ENCODE measurements around the gene CCDC9B.

CCDC9B gene

GRCh38 chr15:40331026-40331425 lies 9.7 kb downstream of the CCDC9B start:
- no peak overlapping the region for H3K4me3 ChIP-seq (ENCODE audit: low read depth, low read length)
- in situ Hi-C loops (cut with HindIII; ENCODE audit: low sequenced_read_pairs), result no loop called here
- DNase-seq (ENCODE audit: low read depth, low spot score), result no peak
- no peak for TF ChIP-seq CTCF (IDR thresholded peaks at IDR 0.05; ENCODE audit: low read depth, low read length)

GRCh38 chr15:40330368-40330836 lies 10.3 kb downstream of the CCDC9B start:
- in situ Hi-C loops (cut with HindIII; ENCODE audit: low sequenced_read_pairs), result no loop called here
- no peak overlapping the region for H3K4me3 ChIP-seq (ENCODE audit: low read depth, low read length)
- TF ChIP-seq CTCF (IDR thresholded peaks at IDR 0.05; ENCODE audit: low read depth, low read length), result no peak
- DNase-seq (ENCODE audit: low read depth, low spot score), result no peak

- DNase-seq (ENCODE audit: low read depth, low spot score), result no peak
- in situ Hi-C loops (cut with HindIII; ENCODE audit: low sequenced_read_pairs), result no loop called here
These were observed 10.9 kb downstream of the CCDC9B start for GRCh38 chr15:40329804-40330203.

GRCh38 chr15:40328751-40329150 lies 12.0 kb downstream of the CCDC9B start:
- TF ChIP-seq CTCF (IDR thresholded peaks at IDR 0.05; ENCODE audit: low read depth, low read length), result no peak
- no peak for DNase-seq (ENCODE audit: low read depth, low spot score)
- in situ Hi-C loops (cut with HindIII; ENCODE audit: low sequenced_read_pairs), result no loop called here
- H3K4me3 ChIP-seq (ENCODE audit: low read depth, low read length), result no peak overlapping the region

More at GRCh38 chr15:40329804-40330203, 10.9 kb downstream of the CCDC9B start:
- H3K4me3 ChIP-seq (ENCODE audit: low read depth, low read length), result no peak overlapping the region
- no peak for TF ChIP-seq CTCF (IDR thresholded peaks at IDR 0.05; ENCODE audit: low read depth, low read length)

- peak; percentile 46 for DNase-seq (ENCODE audit: low read depth, low spot score)
- TF ChIP-seq CTCF (IDR thresholded peaks at IDR 0.05; ENCODE audit: low read depth, low read length), result no peak
- in situ Hi-C loops (cut with HindIII; ENCODE audit: low sequenced_read_pairs), result no loop called here
- H3K4me3 ChIP-seq (ENCODE audit: low read depth, low read length), result no peak overlapping the region
These were observed 12.6 kb downstream of the CCDC9B start for GRCh38 chr15:40328176-40328575.

- in situ Hi-C loops (cut with HindIII; ENCODE audit: low sequenced_read_pairs), result no loop called here
- H3K4me3 ChIP-seq (ENCODE audit: low read depth, low read length), result no peak overlapping the region
These were observed 13.3 kb downstream of the CCDC9B start for GRCh38 chr15:40327457-40327856.

More at GRCh38 chr15:40327457-40327856, 13.3 kb downstream of the CCDC9B start:
- TF ChIP-seq CTCF (IDR thresholded peaks at IDR 0.05; ENCODE audit: low read depth, low read length), result no peak
- DNase-seq (ENCODE audit: low read depth, low spot score), result no peak
